ENCODE measurements around the gene CD40.
"Not testable (repeated sequence)": the region's sequence is repeated elsewhere in the genome, so short reads cannot be mapped to it uniquely, and the experiment has no call there.

CD40 gene

GRCh38 chr20:46117704-46118467 is at the start of gene CD40:
TSS of gene CD40 (plus strand) at chr20:46118314. CDS start at chr20:46118344, 30 bp downstream.
- peak; percentile 55 for DNase-seq

GRCh38 chr20:46070215-46070900 is 47.8 kb upstream of the CD40 start:
- DNase-seq, result no peak

DNA sequence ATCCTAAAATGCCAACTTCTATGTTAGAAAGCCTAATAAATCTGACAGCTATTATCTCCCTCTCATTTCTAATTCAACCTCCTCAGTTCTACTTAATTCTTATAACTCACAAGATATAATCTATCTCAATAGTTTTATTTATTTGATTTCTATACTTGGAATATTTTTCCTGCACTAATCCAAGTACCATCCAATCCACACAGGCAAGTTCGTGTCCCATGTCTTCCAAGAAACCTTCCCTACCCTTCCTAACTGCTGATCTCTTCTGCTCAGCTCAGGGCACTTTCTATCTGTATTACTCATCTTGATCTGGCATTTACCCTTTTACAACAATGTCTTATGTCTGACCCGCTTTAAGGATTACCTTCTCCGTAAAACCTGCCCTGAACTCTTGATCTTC is 46.5 kb upstream of the CD40 start:
- no peak for DNase-seq

GRCh38 chr20:46073024-46073423 is 45.1 kb upstream of the CD40 start:
- no peak for DNase-seq

DNA sequence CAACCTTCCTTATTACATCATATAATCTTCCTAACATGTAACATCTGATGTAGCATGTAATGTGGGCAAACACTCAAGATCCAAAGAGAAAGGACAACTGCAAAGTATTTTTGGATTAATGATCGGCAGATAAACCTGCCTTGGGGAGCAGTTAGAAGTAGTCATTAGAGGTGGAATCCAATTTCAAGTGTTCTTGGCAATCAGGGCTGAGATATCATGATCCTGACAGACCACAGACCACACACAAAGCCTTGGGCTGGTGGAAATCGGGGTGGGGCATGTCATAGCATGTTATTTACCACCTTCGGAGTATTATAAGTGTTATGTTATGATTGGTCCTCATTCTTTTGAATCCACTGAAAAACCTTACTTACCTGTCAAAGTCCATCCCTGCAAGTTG is 44.7 kb upstream of the CD40 start:
- DNase-seq, result no peak

DNA sequence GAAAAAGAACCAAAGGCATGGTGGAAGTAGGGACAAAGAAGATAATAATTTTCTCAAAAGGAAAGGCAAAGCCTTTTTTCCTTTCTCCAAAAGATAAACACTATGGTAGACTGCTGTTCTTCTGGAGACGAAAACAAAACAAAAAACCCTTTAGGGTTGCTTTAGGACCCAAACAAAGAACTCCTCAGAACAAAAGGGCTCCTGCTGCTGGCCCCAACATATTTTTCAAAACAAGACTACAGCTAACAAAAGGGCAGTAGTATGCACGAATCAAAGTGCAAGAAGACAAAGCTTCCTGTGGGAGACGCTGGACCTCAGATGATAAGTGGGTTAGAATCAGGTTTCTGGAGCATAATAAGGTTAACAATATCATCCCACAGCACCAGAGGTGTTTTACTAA is 44.1 kb upstream of the CD40 start:
- no peak for DNase-seq

DNA sequence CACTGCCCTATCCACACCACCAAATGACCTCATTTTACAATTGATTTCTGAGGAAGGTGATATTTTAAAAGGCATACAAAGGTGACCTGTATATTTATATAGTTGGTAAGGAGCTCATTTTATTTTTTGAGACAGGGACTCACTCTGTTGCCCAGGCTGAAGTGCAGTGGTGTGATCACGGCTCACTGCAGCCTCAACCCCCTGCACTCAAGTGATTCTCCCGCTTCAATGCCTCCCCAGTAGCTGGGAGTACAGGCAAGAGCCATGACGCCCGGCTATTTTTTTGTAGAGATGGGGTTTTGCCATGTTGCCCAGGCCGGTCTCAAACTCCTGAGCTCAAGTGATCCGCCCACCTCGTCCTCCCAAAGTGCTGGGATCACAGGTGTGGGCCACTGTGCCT is 41.3 kb upstream of the CD40 start:
- no peak for DNase-seq

- DNase-seq, result no peak
Observed at GRCh38 chr20:46077642-46078305, 40.3 kb upstream of the CD40 start.

DNA sequence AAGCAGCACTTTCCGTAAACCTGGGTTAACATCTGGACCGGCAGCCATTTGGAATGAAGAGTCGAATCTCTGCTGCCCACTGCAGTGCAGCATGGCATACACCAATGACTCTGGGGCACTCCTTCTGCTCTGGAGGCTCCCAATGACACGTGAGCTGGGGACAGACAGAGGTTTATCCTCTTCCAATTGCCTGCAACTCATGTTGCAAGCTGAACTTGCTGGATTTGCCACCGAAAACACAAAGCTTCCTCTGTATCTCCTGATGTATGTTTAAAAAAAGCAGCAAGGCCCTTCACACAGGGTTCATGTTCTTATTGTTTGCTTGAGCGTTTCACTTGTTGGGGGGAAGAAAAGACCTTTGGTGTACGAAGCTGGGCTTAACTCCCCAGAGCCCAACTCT is 39.2 kb upstream of the CD40 start:
- DNase-seq, result no peak

- no peak for DNase-seq
Observed at GRCh38 chr20:46081074-46081473, 37.0 kb upstream of the CD40 start.

DNA sequence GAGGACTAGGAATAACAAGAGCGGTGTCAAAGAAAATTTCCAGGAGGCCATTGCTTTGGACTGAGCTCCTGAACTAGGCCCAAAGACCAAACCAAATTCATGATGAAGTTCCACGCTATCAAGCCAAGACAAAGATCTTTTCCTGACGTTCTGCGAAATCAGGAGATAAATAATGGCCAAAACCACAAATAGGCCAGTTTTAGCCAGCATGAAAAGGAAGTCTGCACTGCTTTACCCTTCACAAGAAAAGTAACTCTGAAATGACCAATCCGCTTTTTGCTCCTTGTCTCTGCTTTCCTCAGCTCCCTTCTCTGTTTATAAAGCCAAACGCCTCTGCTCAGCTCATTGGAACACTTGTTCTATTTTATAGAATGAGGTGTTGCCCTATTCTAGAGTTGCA is 35.0 kb upstream of the CD40 start:
- DNase-seq, result no peak

DNA sequence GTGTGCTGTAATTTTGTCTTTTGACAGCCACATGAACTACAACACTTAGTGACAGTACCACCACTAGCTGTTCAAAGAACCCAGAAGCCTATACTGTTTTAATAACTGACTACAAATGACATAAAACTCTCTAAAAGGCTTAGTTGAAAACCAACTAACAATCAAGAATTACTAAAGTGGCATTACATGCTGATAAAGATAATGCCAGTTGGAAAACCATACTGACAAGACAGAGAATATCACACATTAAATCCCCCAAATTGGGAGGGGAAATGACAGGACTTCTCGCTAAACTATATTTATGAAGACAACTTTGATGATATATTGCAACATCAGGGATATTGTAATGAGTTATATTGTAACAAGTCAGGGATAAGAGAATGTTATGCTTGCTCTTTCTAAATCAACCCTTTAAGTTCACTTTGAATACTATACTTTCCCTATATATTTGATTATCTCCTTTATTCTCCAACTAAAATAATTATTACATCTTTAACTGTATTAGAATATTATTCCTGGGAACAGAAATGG is 34.5 kb upstream of the CD40 start:
- DNase-seq, result no peak

GRCh38 chr20:46084805-46085178 is 33.3 kb upstream of the CD40 start:
- DNase-seq, result no peak

DNA sequence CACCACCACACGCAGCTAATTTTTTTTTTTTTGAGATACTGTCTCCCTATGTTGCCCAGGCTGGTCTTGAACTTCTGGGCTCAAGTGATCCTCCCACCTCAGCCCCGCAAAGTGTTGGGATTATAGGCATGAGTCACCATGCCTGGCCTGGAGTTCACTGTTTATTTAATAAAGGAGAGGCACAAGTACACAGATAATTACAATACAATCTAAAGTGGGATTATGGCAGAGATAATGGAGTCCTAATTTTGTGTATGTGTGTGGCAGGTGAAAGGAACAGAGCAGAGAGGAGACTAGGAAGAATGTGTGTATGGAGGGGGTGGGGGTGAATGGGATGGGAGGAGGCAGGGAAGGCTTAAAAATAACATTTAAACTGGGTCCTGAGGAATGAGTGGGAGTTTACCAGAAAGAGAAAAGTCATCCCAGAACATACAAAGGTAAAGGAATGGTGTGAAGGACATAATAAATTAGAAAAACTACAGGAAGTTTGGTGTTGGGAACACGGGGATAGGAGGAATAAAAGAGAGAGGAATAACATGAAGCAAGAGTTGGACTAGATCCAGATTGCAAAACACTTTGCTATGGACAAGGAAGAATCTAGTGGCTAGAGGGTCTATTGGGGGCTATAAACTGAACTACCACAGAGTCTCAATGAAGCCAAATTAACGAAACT is 32.8 kb upstream of the CD40 start:
- no peak for DNase-seq

GRCh38 chr20:46087161-46087560 is 31.0 kb upstream of the CD40 start:
- no peak for DNase-seq

GRCh38 chr20:46088409-46089166 is 29.5 kb upstream of the CD40 start:
- DNase-seq, result no peak

GRCh38 chr20:46089167-46089416 is 29.0 kb upstream of the CD40 start:
- no peak for DNase-seq

DNA sequence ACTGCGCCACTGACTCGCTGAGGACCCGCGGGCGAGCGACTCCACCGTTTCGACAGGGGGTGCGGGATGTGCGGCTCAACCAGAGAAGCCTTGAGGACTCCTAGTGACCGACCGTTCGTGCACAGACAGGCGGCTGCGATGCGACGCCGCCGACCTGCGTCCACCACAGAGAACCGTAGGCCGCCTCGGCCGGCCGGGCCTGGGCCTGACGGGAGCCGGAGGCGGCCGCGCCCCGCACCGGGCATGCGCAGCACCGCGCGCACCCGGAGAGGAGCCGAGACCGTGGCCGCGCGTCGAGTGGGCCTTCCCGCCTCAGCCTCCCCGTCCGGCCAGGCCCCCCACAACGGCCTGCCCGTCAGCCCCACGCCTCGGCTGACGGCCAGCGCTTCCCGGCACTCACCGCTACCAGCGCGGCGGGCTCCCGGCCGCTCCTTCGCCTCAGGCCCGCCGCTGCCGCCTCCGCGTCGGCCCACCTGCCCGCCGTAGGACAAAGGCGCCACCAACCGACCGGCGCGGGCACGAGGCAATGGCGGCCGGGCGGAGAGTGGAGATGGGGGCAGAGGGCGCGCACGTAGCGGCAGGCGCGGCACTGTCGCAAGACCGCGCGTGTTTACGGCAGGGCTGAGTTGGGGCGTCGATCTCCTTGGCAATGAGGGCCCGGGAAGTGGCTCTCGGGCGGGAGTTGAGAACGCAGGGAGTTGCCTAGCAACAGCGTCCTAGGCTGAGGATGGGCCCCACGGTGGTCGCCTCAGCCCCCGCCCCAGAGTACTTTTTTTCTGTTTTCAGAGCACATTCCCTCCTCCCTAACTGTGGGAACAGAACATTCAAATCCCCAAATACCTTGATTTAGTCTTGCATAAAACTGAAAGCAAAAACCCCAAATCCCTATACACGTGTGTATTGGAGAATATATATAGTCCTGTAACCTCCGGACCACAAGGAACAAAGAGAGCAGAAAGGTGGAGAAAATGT is 28.4 kb upstream of the CD40 start, which contains the start of gene NCOA5:
Gene NCOA5 (minus strand): TSS at position 546 of the 972 bp plus-strand sequence. CDS start 10,538 bp downstream, outside the sequence.
- DNase-seq, result peak; percentile 89

- DNase-seq, result not testable (repeated sequence)
Observed at GRCh38 chr20:46091622-46092535, 26.2 kb upstream of the CD40 start.

- no peak for DNase-seq
Observed at GRCh38 chr20:46093531-46093930, 24.6 kb upstream of the CD40 start.
